Measurements from ENCODE around the gene MRPS18A.
"Not testable (repeated sequence)": the region's sequence is repeated elsewhere in the genome, so short reads cannot be mapped to it uniquely, and the experiment has no call there.

The MRPS18A gene

GRCh38 chr6:43633002-43633401, 54.6 kb downstream of the MRPS18A start:
- not testable (repeated sequence) for DNase-seq

GRCh38 chr6:43630980-43631619, 56.5 kb downstream of the MRPS18A start:
- DNase-seq, result no peak

GRCh38 chr6:43629505-43630300, 57.9 kb downstream of the MRPS18A start:
- DNase-seq, result peak; percentile 89 to 96

- DNase-seq, result peak; percentile 97 to 99
These were observed 58.5 kb downstream of the MRPS18A start, which contains the start of gene GTPBP2 for GRCh38 chr6:43629104-43629504. GTPBP2 (minus strand) TSS chr6:43629264; CDS start chr6:43629162, 102 bp downstream.

GRCh38 chr6:43628393-43629103, 59.0 kb downstream of the MRPS18A start:
- peak; percentile 45 to 72 for DNase-seq

- DNase-seq, result no peak
These were observed 60.4 kb downstream of the MRPS18A start for GRCh38 chr6:43627008-43627825.

- no peak for DNase-seq
These were observed 62.1 kb downstream of the MRPS18A start for GRCh38 chr6:43625393-43625992.

GRCh38 chr6:43624786-43625288, 62.8 kb downstream of the MRPS18A start:
- no peak for DNase-seq

- DNase-seq, result no peak
These were observed 63.5 kb downstream of the MRPS18A start for GRCh38 chr6:43623880-43624785.

GRCh38 chr6:43622541-43622940, 65.0 kb downstream of the MRPS18A start:
- DNase-seq, result no peak

- no peak for DNase-seq
These were observed 65.8 kb downstream of the MRPS18A start for GRCh38 chr6:43621836-43622180.
